Gastroesophageal sphincter (tissue), 4 donors: ENCODE results near the gene BMP10. TPM values are rescaled to one million over a fixed set of nuclear protein-coding genes. Genes with fewer than 3 reads are reported as not detected.

Experiments used
- ATAC-seq: fragments of 150-250 bp; one replicate; pipeline ENCODE4 v1.9.1; 2016; ENCODE audit warnings: mild to moderate bottlenecking, moderate library complexity
- H3K27ac ChIP-seq, 4 donors: fragments of 200-600 bp; sonication (generic) in 3 of 4; 1 replicate in 3 of 4; 2 replicates in 1 of 4; pipeline ENCODE4 v1.5.1; 2016 to 2019
- H3K27me3 ChIP-seq: fragments of 200-600 bp; sonication (generic); one replicate; pipeline ENCODE4 v1.5.1; 2019
- H3K36me3 ChIP-seq, 2 donors: fragments of 200-600 bp; sonication (generic); one replicate each; pipeline ENCODE4 v1.5.1; 2019; ENCODE audit warnings: control low read depth in 1 of 2
- H3K4me1 ChIP-seq, 3 donors: fragments of 200-600 bp; sonication (generic); 1 replicate in 2 of 3; 2 replicates in 1 of 3; pipeline ENCODE4 v1.5.1; 2016 to 2019; ENCODE audit warnings: control low read depth in 2 of 3
- H3K4me3 ChIP-seq, 2 donors: fragments of 200-600 bp; sonication (generic); one replicate each; pipeline ENCODE4 v1.5.1; 2019; ENCODE audit warnings: mild to moderate bottlenecking in 1 of 2, moderate library complexity in 1 of 2
- H3K9me3 ChIP-seq, 3 donors: fragments of 200-600 bp; sonication (generic); one replicate each; pipeline ENCODE4 v1.5.1; 2017 to 2019; ENCODE audit warnings: control low read depth in 2 of 3
- EP300 ChIP-seq: sonication (generic); formaldehyde crosslinking; IDR thresholded peaks from one replicate; pipeline ENCODE4 v1.6.1; 2017; ENCODE audit warnings: antibody characterized with exemption, mild to moderate bottlenecking
- POLR2A ChIP-seq, 2 donors: fragments of 450-650 bp; IDR thresholded peaks; one replicate each; pipeline ENCODE4 v1.6.1; 2017; ENCODE audit warnings: antibody characterized with exemption in 2 of 2, mild to moderate bottlenecking in 2 of 2, moderate library complexity in 1 of 2
- POLR2AphosphoS5 ChIP-seq: sonication (generic); formaldehyde crosslinking; IDR thresholded peaks from one replicate; pipeline ENCODE4 v1.6.1; 2017; ENCODE audit warnings: antibody characterized with exemption
- WGBS, 2 donors: methylation state at CpG; one replicate each; pipeline ENCODE4 v1.1.5; 2018; ENCODE audit warnings: low coverage in 1 of 2; 5-methylcytosine and 5-hydroxymethylcytosine counted together
- total RNA-seq, 4 donors: library from RNA; depleted of rRNA; stranded (reverse); fragments of >200 nt; gene quantifications; one replicate each; pipeline ENCODE4 v1.1.0, GENCODE V29; 2016
- TF ChIP-seq, protein P1 (sequence below), 4 experiments: fragments of 200-600 bp in 2 of 4; fragments of 450-650 bp in 2 of 4; sonication (generic) in 1 of 4; IDR thresholded peaks; one replicate each; pipeline ENCODE4 v1.5.1; 2017 to 2019; ENCODE audit warnings: antibody characterized with exemption in 4 of 4, mild to moderate bottlenecking in 2 of 4, moderate library complexity in 2 of 4

Gene BMP10
- total RNA-seq, 4 donors from 2014 or later, result 0.19 TPM; not detected in 3

DNA sequence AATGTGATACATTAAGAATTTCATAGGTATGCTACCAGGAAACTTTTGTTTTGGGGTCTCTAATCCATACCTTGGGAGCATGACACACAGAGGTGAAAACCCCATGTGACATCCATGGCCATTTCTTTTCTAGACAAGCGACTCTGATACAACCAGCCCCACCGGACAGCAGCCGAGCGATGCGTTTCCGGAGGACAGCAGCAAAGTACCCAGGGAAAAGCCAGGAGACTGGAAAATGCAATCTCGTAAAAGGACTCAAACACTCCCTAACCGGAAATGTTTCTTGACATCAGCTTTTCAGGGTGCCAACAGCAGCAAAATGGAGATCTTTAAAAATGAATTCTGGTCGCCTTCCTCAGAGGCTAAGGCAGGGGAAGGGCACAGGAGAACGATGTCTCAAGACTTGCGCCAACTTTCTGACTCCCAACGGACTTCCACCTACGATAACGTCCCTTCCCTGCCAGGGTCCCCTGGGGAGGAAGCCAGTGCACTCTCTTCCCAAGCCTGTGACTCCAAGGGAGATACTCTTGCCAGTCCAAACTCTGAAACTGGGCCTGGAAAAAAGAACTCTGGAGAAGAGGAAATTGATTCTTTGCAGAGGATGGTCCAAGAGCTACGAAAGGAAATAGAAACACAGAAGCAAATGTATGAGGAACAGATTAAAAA lies 48.9 kb downstream of the BMP10 start:
- 80 to 90% methylated on average over 8 to 10 of the region's 15 CpGs for WGBS, 2 donors
- H3K27me3 ChIP-seq, result no peaks in the 10 kb centered on the region
- peaks cover 0 to 4% of the 10 kb centered on the region in 2 donors for H3K36me3 ChIP-seq
- H3K4me1 ChIP-seq, result no peaks in the 10 kb centered on the region
- H3K27ac ChIP-seq, result no peak overlapping the region
- TF ChIP-seq EP300 (no peak), POLR2AphosphoS5 (no peak), POLR2A (IDR thresholded peaks at IDR 0.05) (no peak)
- TF ChIP-seq, protein P1, sequence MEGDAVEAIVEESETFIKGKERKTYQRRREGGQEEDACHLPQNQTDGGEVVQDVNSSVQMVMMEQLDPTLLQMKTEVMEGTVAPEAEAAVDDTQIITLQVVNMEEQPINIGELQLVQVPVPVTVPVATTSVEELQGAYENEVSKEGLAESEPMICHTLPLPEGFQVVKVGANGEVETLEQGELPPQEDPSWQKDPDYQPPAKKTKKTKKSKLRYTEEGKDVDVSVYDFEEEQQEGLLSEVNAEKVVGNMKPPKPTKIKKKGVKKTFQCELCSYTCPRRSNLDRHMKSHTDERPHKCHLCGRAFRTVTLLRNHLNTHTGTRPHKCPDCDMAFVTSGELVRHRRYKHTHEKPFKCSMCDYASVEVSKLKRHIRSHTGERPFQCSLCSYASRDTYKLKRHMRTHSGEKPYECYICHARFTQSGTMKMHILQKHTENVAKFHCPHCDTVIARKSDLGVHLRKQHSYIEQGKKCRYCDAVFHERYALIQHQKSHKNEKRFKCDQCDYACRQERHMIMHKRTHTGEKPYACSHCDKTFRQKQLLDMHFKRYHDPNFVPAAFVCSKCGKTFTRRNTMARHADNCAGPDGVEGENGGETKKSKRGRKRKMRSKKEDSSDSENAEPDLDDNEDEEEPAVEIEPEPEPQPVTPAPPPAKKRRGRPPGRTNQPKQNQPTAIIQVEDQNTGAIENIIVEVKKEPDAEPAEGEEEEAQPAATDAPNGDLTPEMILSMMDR (IDR thresholded peaks at IDR 0.05), result no peak
- H3K4me3 ChIP-seq, result no peak overlapping the region
- no peak for ATAC-seq
- H3K9me3 ChIP-seq, result no peaks in the 10 kb centered on the region

DNA sequence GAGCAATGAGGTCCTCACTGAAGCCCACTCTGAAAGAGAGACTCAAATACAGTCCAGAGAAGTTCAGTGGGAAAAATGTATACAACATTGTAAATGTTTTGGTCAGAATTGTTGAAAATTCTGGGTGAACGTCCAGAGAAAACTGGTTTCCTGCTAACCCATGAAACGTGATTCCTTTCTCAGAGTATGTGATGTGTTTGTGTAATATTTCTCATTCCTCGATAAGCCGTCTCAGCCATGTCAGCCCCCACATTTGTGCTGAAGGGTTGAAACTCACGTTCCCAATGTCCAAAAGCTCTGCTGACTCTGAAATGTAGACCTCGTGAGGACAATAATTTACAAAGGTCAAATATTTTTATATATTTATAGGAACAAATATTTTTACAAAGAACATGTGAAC lies 51.6 kb downstream of the BMP10 start:
- Histone ChIP-seq H3K4me1 (no peaks in the 10 kb centered on the region), H3K4me3 (no peak overlapping the region), H3K27me3 (no peaks in the 10 kb centered on the region), H3K27ac (no peak overlapping the region), H3K9me3 (no peaks in the 10 kb centered on the region), H3K36me3 (peaks cover 0 to 13% of the 10 kb centered on the region in 2 donors)
- no peak for TF ChIP-seq EP300
- WGBS, 2 donors, result 45 to 58% methylated on average over 4 to 6 of the region's 6 CpGs
- ATAC-seq, result no peak

- H3K27me3 ChIP-seq, result no peaks in the 10 kb centered on the region
- H3K9me3 ChIP-seq, result no peaks in the 10 kb centered on the region
- H3K27ac ChIP-seq, result no peak overlapping the region
- no peaks in the 10 kb centered on the region for H3K4me1 ChIP-seq
- TF ChIP-seq EP300, result no peak
- TF ChIP-seq, protein P1 (IDR thresholded peaks at IDR 0.05), result no peak
- TF ChIP-seq POLR2A (IDR thresholded peaks at IDR 0.05), result no peak
- TF ChIP-seq POLR2AphosphoS5, result no peak
- H3K4me3 ChIP-seq, result no peak overlapping the region
- no peak for ATAC-seq
- H3K36me3 ChIP-seq, result peaks cover 0 to 13% of the 10 kb centered on the region in 2 donors
These were observed 53.9 kb downstream of the BMP10 start for GRCh38 chr2:68817306-68817705.

Other genes with a start within 250 kb of the BMP10 start
- under 1 TPM in 2 of 4 donors, not detected in 2; 0.08 to 0.27 TPM for gene PROKR1, start 227.8 kb downstream of the BMP10 start, total RNA-seq
- 1 to 10 TPM; 2.2 to 7.3 (median 4.4) TPM for gene ARHGAP25, start 136.6 kb downstream of the BMP10 start, total RNA-seq
- not detected for gene GKN2, start 81.5 kb upstream of the BMP10 start, total RNA-seq
- gene GKN1, start 103.2 kb upstream of the BMP10 start, total RNA-seq, result 1 to 10 TPM in 1 of 4 donors, under 1 TPM in 1, not detected in 2; 0.62 to 4.7 TPM
- 100 to 1,000 TPM in 2 of 4 donors, 10 to 100 TPM in 2; 52.8 to 116 (median 98.9) TPM for gene ANTXR1, start 141.8 kb upstream of the BMP10 start, total RNA-seq